Fibroblast of mammary gland (primary cell): ENCODE measurements around the gene HM13.
A peak's percentile ranks its signal among the peaks of the same experiment; 100 is the strongest.
"Not testable (repeated sequence)": the region's sequence is repeated elsewhere in the genome, so short reads cannot be mapped to it uniquely, and the experiment has no call there.

Experiments used
- DNase-seq: peaks from one replicate; pipeline ENCODE4 v3.0.0-alpha.2; 2010; ENCODE audit warnings: low read depth
- H3K4me3 ChIP-seq: 2 replicates; pipeline ENCODE4 v1.5.1; 2011; ENCODE audit warnings: low read depth, mild to moderate bottlenecking, low read length, moderate library complexity; ENCODE audit not compliant: control insufficient read depth
- TF ChIP-seq, protein P1 (sequence below): conservative IDR thresholded peaks from 2 replicates; pipeline ENCODE4 v1.5.1; 2011; ENCODE audit warnings: low read depth, low read length, inconsistent platforms; ENCODE audit not compliant: control insufficient read depth, insufficient read depth

The HM13 gene

GRCh38 chr20:31605031-31605901 is 91.0 kb downstream of the HM13 start, which contains the start of gene ID1:
Gene ID1 (plus strand): TSS chr20:31605289. CDS start chr20:31605388, 99 bp downstream.
- DNase-seq = peak; percentile 95
- H3K4me3 ChIP-seq = peak within 1 kb of the TSS; percentile 92
- TF ChIP-seq, protein P1, sequence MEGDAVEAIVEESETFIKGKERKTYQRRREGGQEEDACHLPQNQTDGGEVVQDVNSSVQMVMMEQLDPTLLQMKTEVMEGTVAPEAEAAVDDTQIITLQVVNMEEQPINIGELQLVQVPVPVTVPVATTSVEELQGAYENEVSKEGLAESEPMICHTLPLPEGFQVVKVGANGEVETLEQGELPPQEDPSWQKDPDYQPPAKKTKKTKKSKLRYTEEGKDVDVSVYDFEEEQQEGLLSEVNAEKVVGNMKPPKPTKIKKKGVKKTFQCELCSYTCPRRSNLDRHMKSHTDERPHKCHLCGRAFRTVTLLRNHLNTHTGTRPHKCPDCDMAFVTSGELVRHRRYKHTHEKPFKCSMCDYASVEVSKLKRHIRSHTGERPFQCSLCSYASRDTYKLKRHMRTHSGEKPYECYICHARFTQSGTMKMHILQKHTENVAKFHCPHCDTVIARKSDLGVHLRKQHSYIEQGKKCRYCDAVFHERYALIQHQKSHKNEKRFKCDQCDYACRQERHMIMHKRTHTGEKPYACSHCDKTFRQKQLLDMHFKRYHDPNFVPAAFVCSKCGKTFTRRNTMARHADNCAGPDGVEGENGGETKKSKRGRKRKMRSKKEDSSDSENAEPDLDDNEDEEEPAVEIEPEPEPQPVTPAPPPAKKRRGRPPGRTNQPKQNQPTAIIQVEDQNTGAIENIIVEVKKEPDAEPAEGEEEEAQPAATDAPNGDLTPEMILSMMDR = no peak

- TF ChIP-seq, protein P1 = no peak
- no peak for DNase-seq
- peak overlapping the region; percentile 92 for H3K4me3 ChIP-seq
Observed at GRCh38 chr20:31605902-31606803, 91.9 kb downstream of the HM13 start.

DNA sequence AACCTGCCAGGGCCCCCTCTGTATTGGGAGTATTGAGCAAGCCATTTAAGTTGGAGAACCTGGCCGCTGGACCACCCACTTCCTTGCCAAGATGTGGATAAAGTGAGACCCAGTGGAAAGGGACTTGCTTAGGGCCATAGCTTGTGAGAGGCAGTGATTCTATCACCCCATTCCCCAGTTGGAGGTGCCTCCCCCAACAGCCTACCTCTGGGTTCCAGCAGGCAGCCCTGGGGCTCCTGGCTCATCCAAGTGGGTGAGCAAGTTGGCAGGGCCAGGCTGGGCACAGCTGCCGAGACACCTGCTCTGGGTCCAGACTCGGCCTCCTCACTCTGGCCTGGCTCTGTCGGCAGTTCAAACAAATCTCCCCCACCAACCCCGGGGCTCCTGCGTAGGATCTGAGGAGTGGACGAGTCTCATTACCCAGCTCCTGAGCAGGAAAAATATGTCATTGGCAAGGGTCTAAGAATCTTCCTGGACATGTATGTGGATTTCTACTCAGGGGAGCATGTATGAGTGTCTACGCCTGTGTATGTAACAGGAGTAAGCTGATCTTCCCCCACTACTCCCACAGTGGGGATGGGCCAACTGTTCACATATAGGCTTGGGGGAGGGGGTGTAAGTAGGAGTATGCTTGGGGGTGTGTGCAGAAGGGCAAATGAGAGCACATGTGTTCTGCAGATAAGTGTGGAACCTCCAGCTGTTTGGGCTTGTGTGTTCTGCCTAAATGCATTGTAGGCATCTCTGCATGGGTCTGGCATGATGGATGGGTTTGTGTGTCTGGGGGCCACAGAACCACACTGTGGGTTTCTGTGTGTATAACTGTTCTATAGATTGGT is 92.8 kb downstream of the HM13 start:
- peak overlapping the region; percentile 92 for H3K4me3 ChIP-seq
- TF ChIP-seq, protein P1 = no peak
- peak; percentile 79 for DNase-seq

GRCh38 chr20:31607640-31608250 is 93.5 kb downstream of the HM13 start:
- TF ChIP-seq, protein P1 = no peak
- peak overlapping the region; percentile 16 for H3K4me3 ChIP-seq
- peak; percentile 30 for DNase-seq

GRCh38 chr20:31608251-31608945 is 94.2 kb downstream of the HM13 start:
- H3K4me3 ChIP-seq = peak overlapping the region; percentile 16
- TF ChIP-seq, protein P1 = no peak
- DNase-seq = peak; percentile 58

DNA sequence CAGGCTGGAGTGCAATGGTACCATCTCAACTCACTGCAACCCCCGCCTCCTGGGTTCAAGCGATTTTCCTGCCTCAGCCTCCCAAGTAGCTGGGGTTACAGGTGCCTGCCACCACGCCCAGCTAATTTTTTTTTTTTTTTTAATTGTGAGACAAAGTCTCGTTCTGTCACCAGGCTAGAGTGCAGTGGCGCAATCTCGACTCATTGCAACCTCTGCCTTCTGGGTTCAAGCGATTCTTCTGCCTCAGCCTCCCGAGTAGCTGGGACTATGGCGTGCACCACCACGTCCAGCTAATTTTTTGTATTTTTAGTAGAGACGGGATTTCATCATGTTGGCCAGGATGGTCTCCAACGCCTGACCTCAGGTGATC is 98.0 kb downstream of the HM13 start:
- not testable (repeated sequence) for DNase-seq, H3K4me3 ChIP-seq
